Measurements from ENCODE around the gene CBLL1. TPM values are rescaled to one million over a fixed set of nuclear protein-coding genes. Genes with fewer than 3 reads are reported as not detected.
A peak's percentile ranks its signal among the peaks of the same experiment; 100 is the strongest.

The CBLL1 gene
- polyA plus RNA-seq, 6 donors from 2014 or later: 68.2 to 118 (median 75.4) TPM

DNA sequence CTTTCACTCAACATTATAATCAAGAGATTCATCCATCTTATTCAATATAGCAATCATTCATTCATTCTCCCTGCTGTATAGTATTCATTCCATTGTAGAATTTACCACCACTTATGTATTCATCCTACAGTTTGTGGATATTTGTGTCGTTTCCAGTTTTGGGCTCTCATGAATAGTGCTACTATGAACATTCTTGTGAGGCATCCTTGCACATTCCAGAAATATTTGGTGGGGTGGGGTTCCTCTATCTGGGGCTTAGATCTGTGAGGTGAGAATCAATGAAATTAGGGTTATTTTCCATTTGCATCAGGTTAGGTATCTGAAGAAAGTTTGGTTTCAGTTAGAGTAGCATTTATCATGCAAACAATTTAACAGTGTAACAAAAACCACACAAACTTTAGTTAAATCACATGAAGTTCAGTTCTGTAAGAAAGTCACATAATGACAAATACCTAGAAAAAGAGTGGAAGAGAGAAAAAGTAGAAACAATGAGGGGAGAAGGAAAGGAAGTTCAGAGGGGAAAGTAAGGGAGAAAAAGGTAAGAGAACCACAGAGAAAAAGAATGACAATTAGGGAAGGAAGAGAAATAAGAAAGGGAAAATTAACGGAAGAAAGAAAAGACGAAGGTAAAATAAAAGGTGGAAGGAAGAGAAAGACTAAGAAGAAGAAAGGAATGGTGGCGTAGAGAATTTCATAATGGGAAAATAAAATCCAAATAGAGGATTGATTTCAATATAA lies 25.3 kb upstream of the CBLL1 start:
- Mint-ChIP-seq H3K9me3 (no peaks in the 10 kb centered on the region), H3K4me3 (no peak overlapping the region), H3K36me3 (no peaks in the 10 kb centered on the region), H3K27ac (peak overlapping the region in 1 of 6 donors; percentile 0), H3K4me1 (no peaks in the 10 kb centered on the region), H3K27me3 (peaks cover 0 to 6% (median 0%) of the 10 kb centered on the region in 3 donors)
- ATAC-seq (ENCODE audit: low read depth in 2 of 2) (no peak), DNase-seq (no peak)

GRCh38 chr7:107721286-107721685 lies 22.7 kb upstream of the CBLL1 start:
- ATAC-seq (ENCODE audit: low read depth in 2 of 2) (no peak), DNase-seq (no peak)
- H3K27ac Mint-ChIP-seq: no peak overlapping the region
- peaks cover 0 to 6% (median 0%) of the 10 kb centered on the region in 3 donors for H3K27me3 Mint-ChIP-seq
- no peaks in the 10 kb centered on the region for H3K36me3 Mint-ChIP-seq
- no peaks in the 10 kb centered on the region for H3K4me1 Mint-ChIP-seq
- no peak overlapping the region for H3K4me3 Mint-ChIP-seq
- no peaks in the 10 kb centered on the region for H3K9me3 Mint-ChIP-seq

- H3K4me3 Mint-ChIP-seq: no peak overlapping the region
- DNase-seq: no peak
- peaks cover 10 to 19% (median 12%) of the 10 kb centered on the region in 3 donors for H3K27me3 Mint-ChIP-seq
- peak overlapping the region in 1 of 6 donors; percentile 19 for H3K27ac Mint-ChIP-seq
- no peaks in the 10 kb centered on the region for H3K4me1 Mint-ChIP-seq
- ATAC-seq (ENCODE audit: low read depth in 2 of 2): no peak
- no peaks in the 10 kb centered on the region for H3K9me3 Mint-ChIP-seq
- no peaks in the 10 kb centered on the region for H3K36me3 Mint-ChIP-seq
Observed at GRCh38 chr7:107723255-107723654, 20.7 kb upstream of the CBLL1 start.

DNA sequence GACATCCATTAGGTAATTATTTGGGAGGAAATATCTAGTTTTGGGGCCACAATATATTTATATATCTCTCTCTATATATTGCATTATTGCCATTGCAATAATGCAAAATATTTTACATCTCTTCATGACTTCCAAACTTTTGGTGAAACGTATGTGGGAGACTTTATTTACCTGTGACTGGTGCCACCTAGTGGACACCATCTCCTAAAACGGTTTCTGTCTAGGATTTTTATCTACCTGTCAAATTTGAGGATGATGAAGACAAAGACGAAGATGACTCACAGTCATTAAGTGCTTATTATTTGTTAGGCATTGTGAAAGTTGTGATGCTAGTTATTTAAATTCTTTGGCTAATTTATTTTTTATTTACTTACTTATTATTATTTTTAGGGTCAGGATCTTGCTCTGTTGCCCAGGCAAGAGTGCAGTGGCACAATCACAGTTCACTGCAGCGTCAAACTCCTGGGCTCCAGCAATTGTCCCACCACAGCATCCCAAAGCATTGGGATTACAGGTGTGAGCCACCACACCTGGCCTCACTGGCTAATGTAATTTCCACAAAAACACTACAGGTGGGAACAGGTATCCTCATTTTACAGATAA lies 18.7 kb upstream of the CBLL1 start:
- Mint-ChIP-seq H3K36me3 (no peaks in the 10 kb centered on the region), H3K4me3 (no peak overlapping the region), H3K27me3 (peaks cover 14 to 21% (median 18%) of the 10 kb centered on the region in 3 donors), H3K9me3 (no peaks in the 10 kb centered on the region), H3K4me1 (no peaks in the 10 kb centered on the region), H3K27ac (no peak overlapping the region)
- ATAC-seq (ENCODE audit: low read depth in 2 of 2) (peak; percentile 40 to 45), DNase-seq (peak; percentile 45)

GRCh38 chr7:107726356-107727130 lies 17.4 kb upstream of the CBLL1 start:
- H3K27ac Mint-ChIP-seq: no peak overlapping the region
- DNase-seq (no peak), ATAC-seq (ENCODE audit: low read depth in 2 of 2) (no peak)
- no peaks in the 10 kb centered on the region for H3K36me3 Mint-ChIP-seq
- peak overlapping the region in 1 of 8 donors; percentile 7 for H3K4me3 Mint-ChIP-seq
- no peaks in the 10 kb centered on the region for H3K9me3 Mint-ChIP-seq
- peaks cover 14 to 21% (median 18%) of the 10 kb centered on the region in 3 donors for H3K27me3 Mint-ChIP-seq
- H3K4me1 Mint-ChIP-seq: no peaks in the 10 kb centered on the region

DNA sequence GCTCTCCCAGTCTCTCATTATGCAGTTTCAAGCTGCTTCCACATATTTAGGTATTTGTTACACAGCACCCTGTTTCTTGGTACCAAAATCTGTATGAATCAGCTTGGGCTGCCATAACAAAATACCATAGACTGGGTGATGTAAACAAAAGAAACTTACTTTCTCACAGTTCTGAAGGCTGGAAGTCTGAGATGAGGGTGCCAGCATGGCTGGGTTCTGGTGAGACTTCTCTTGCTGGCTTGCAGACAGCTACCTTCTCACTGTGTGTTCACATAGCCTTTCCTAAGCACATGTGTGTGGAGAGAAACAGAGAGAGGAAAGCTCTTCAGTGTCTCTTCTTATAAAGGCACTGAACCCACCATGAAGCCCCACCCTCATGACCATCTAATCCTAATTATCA lies 15.7 kb upstream of the CBLL1 start:
- Mint-ChIP-seq H3K9me3 (peaks cover 0 to 6% (median 0%) of the 10 kb centered on the region in 7 donors), H3K27ac (peak overlapping the region in 1 of 6 donors; percentile 2), H3K27me3 (peaks cover 14 to 21% (median 18%) of the 10 kb centered on the region in 3 donors), H3K4me3 (no peak overlapping the region), H3K36me3 (no peaks in the 10 kb centered on the region), H3K4me1 (no peaks in the 10 kb centered on the region)
- no peak for ATAC-seq (ENCODE audit: low read depth in 2 of 2)
- DNase-seq: no peak

GRCh38 chr7:107742678-107743566 lies 1.0 kb upstream of the CBLL1 start:
- Mint-ChIP-seq H3K36me3 (no peaks in the 10 kb centered on the region), H3K4me1 (peaks cover 20 to 42% (median 34%) of the 10 kb centered on the region in 3 donors), H3K4me3 (peak overlapping the region; percentile 93 to 100 (median 98)), H3K27me3 (no peaks in the 10 kb centered on the region), H3K27ac (peak overlapping the region; percentile 98 to 100 (median 100)), H3K9me3 (no peaks in the 10 kb centered on the region)
- peak; percentile 80 for DNase-seq
- peak; percentile 40 to 42 for ATAC-seq (ENCODE audit: low read depth in 2 of 2)

DNA sequence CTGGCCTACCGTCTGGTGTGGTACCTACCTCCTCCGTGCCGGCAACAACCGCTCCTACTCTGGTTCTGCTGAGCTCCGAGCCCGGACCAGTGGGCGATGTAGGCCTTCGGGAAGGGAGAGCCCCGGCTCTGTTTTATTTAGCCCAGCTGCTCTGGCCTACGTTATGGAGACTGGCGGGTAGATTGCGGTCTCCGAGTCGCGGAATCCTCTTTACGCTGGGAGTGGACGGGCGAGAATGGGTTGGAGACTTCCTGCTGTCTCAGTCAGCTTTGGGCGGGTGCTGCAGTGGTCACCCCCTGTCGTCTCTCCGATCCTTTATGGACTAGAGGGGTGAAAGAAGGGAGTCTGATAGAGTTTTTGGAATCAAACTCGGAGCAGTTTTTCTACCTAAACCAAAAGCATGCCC lies 406 bp downstream of the CBLL1 start:
- no peaks in the 10 kb centered on the region for H3K9me3 Mint-ChIP-seq

GRCh38 chr7:107746006-107746405 lies 2.1 kb downstream of the CBLL1 start:
- Mint-ChIP-seq H3K9me3 (no peaks in the 10 kb centered on the region), H3K36me3 (no peaks in the 10 kb centered on the region), H3K27me3 (no peaks in the 10 kb centered on the region), H3K4me1 (peaks cover 20 to 50% (median 34%) of the 10 kb centered on the region in 3 donors), H3K4me3 (peak overlapping the region in 6 of 8 donors; percentile 2 to 100 (median 94)), H3K27ac (peak overlapping the region in 2 of 6 donors; percentile 26 to 99)
- DNase-seq (no peak), ATAC-seq (ENCODE audit: low read depth in 2 of 2) (no peak)

More for the DNA sequence above, 406 bp downstream of the CBLL1 start:
- H3K4me3 Mint-ChIP-seq: peak overlapping the region; percentile 93 to 100 (median 98)
- H3K36me3 Mint-ChIP-seq: no peaks in the 10 kb centered on the region
- H3K4me1 Mint-ChIP-seq: peaks cover 20 to 45% (median 34%) of the 10 kb centered on the region in 3 donors
- ATAC-seq (ENCODE audit: low read depth in 2 of 2) (peak; percentile 45 to 52), DNase-seq (no peak)
- peak overlapping the region; percentile 98 to 100 (median 100) for H3K27ac Mint-ChIP-seq
- no peaks in the 10 kb centered on the region for H3K27me3 Mint-ChIP-seq

GRCh38 chr7:107751113-107751512 lies 7.2 kb downstream of the CBLL1 start:
- H3K9me3 Mint-ChIP-seq: no peaks in the 10 kb centered on the region
- peaks cover 9 to 20% of the 10 kb centered on the region in 2 donors for H3K36me3 Mint-ChIP-seq
- DNase-seq (no peak), ATAC-seq (ENCODE audit: low read depth in 2 of 2) (no peak)
- H3K4me1 Mint-ChIP-seq: peaks cover 5 to 21% (median 12%) of the 10 kb centered on the region in 3 donors
- H3K27me3 Mint-ChIP-seq: no peaks in the 10 kb centered on the region
- no peak overlapping the region for H3K27ac Mint-ChIP-seq
- no peak overlapping the region for H3K4me3 Mint-ChIP-seq

GRCh38 chr7:107754642-107755041 lies 10.7 kb downstream of the CBLL1 start:
- Mint-ChIP-seq H3K9me3 (no peaks in the 10 kb centered on the region), H3K4me3 (no peak overlapping the region), H3K4me1 (peaks cover 6 to 14% (median 7%) of the 10 kb centered on the region in 3 donors), H3K27me3 (no peaks in the 10 kb centered on the region), H3K36me3 (peaks cover 21 to 44% of the 10 kb centered on the region in 2 donors), H3K27ac (peak overlapping the region in 1 of 6 donors; percentile 26)
- ATAC-seq (ENCODE audit: low read depth in 2 of 2) (no peak), DNase-seq (no peak)

DNA sequence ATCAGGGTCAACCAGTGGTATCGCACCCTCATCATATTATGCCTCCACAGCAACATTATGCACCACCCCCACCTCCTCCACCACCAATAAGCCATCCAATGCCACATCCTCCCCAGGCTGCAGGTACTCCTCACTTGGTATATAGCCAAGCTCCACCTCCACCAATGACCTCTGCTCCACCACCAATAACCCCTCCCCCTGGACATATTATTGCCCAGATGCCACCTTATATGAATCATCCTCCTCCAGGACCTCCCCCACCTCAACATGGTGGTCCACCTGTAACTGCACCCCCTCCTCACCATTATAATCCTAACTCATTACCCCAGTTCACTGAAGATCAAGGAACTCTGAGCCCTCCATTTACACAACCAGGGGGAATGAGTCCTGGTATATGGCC lies 14.7 kb downstream of the CBLL1 start:
- no peaks in the 10 kb centered on the region for H3K27me3 Mint-ChIP-seq
- H3K27ac Mint-ChIP-seq: peak overlapping the region in 3 of 6 donors; percentile 11 to 28 (median 26)
- H3K4me1 Mint-ChIP-seq: peaks cover 0 to 9% (median 0%) of the 10 kb centered on the region in 3 donors
- DNase-seq (no peak), ATAC-seq (ENCODE audit: low read depth in 2 of 2) (no peak)
- H3K36me3 Mint-ChIP-seq: peaks cover 13 to 32% of the 10 kb centered on the region in 2 donors
- H3K4me3 Mint-ChIP-seq: no peak overlapping the region
- H3K9me3 Mint-ChIP-seq: no peaks in the 10 kb centered on the region

Measured in naive B cell (primary cell).